ENCODE measurements around the gene SPOP.

GRCh38 chr17:49555495-49556222, 122.2 kb downstream of the SPOP start:
- TF ChIP-seq CTCF (conservative IDR thresholded peaks at IDR 0.05; ENCODE audit: low read depth, low read length) (no peak), USF2 (IDR thresholded peaks at IDR 0.05; ENCODE audit: low read depth, low read length) (no peak), MXI1 (IDR thresholded peaks at IDR 0.05; ENCODE audit: borderline replicate concordance, low read depth, low read length) (no peak), FOS (IDR thresholded peaks at IDR 0.05; ENCODE audit: low read depth, low read length) (no peak), POLR2A (IDR thresholded peaks at IDR 0.05; ENCODE audit: low read depth, low read length) (no peak), BHLHE40 (IDR thresholded peaks at IDR 0.05; ENCODE audit: low read depth, low read length) (no peak), MAFK (IDR thresholded peaks at IDR 0.05; ENCODE audit: low read depth, low read length) (no peak), RAD21 (IDR thresholded peaks at IDR 0.05; ENCODE audit: low read length) (no peak), MAZ (IDR thresholded peaks at IDR 0.05; ENCODE audit: borderline replicate concordance, low read depth, low read length) (no peak), CEBPB (IDR thresholded peaks at IDR 0.05; ENCODE audit: low read depth, low read length) (no peak), RCOR1 (IDR thresholded peaks at IDR 0.05; ENCODE audit: insufficient replicate concordance, low read length) (no peak)
